GM18873 (cell line): Measurements from ENCODE around the gene GPR156.
"Not testable (repeated sequence)": the region's sequence is repeated elsewhere in the genome, so short reads cannot be mapped to it uniquely, and the experiment has no call there.

Experiments
- ATAC-seq: cut with Tn5 transposase; IDR thresholded peaks from one replicate; pipeline ENCODE4 v1.9.1; 2021; ENCODE audit warnings: mild to moderate bottlenecking, moderate library complexity, moderate number of reproducible peaks; ENCODE audit not compliant: unreplicated experiment, low FRiP score

Gene GPR156

DNA sequence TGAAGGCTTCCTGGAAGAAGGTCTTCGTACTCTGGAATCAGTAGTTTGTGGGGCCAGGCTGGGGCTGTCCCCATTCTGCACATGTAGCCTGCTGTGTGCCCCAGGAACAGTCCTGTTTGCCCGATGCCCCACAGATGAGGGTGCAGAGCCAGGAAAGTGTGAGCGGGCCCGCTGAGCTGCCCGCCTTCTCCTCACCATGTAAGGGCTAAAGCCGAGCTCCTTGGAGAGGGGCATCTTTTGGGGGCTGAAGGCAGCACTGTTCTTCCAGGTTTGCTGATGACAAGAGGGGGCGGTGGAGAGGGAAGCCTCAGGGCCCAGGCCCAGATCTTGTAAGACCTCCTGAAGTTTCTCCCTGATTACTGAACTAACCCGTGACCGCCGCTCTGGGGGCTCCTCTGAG, 117.5 kb downstream of the GPR156 start:
- ATAC-seq: no peak

- no peak for ATAC-seq
Measured at GRCh38 chr3:120163816-120164215, 121.2 kb downstream of the GPR156 start.

GRCh38 chr3:120163026-120163425, 122.0 kb downstream of the GPR156 start:
- no peak for ATAC-seq

DNA sequence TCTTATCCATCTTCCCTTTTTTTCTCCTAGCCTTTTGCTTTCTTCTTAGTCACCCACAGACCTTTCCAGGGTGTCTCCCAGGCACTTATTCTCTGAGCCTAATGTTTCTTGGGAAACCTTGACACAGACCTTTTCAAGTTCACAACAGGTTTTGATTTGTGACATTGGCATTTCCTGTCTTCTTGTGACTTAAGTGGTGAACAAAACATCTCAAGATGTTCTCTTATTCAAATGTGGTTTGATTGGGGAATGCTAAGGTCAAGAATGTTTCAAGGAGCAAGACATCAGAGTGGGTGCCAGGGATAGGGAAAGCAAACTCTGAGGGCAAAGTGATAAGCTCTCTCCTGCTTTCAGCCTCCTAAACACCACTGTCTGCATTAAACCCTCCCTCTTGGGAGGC, 122.6 kb downstream of the GPR156 start:
- ATAC-seq: no peak

DNA sequence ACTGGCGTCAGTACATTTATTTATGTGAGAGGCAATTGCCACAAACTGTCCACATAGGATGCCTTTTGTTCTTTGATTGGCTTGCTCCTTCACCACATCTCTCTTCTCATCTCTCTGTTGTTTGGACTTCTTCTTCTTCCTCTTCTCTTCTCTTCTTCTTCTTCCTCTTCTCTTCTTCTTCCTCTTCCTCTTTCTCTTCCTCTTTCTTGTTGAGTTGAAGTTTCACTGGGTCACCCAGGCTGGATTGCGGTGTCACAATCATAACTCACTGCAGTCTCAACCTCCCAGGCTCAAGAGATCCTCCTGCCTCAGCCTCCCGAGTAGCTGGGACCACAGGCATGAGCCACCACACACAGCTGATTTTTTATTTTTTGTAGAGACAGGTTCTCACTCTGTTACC, 123.1 kb downstream of the GPR156 start:
- no peak for ATAC-seq

- no peak for ATAC-seq
Measured at GRCh38 chr3:120160050-120160449, 125.0 kb downstream of the GPR156 start.

GRCh38 chr3:120157681-120158080, 127.3 kb downstream of the GPR156 start:
- ATAC-seq: no peak

- ATAC-seq: no peak
Measured at GRCh38 chr3:120157113-120157512, 127.9 kb downstream of the GPR156 start.

DNA sequence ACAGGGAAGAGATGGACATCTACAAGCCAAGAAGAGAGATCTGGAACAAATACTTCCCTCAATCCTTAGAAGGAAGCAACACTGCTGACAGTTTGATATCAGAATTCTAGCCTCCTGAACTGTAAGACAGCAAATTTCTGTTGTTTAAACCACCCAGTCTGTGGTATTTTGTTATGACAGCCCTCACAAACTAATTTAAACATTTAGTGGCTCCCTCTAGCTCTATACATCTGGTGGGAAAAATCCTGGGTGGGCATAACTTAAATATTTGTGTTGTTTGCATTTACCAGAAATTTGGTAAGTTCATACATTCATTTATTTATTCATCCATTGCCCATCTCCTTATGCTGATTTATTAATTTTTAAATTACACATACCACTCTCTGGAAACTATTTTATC, 128.3 kb downstream of the GPR156 start:
- ATAC-seq: no peak

DNA sequence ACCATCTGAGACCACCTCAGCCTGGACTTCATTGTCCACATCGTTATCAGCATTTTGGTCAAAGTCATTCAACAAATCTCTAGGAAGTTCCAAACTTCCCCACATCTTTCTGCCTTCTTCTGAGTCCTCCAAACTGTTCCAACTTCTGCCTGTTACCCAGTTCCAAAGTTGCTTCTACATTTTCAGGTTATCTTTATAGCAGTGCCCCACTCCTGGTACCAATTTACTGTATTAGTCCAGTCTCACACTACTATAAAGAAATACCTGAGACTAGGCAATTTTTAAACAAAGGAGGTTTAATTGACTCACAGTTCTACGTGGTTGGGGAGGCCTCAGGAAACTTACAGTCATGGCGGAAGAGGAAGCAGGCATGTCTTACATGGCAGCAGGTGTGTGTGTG, 129.3 kb downstream of the GPR156 start:
- not testable (repeated sequence) for ATAC-seq

GRCh38 chr3:120155108-120155507, 129.9 kb downstream of the GPR156 start:
- ATAC-seq: no peak

DNA sequence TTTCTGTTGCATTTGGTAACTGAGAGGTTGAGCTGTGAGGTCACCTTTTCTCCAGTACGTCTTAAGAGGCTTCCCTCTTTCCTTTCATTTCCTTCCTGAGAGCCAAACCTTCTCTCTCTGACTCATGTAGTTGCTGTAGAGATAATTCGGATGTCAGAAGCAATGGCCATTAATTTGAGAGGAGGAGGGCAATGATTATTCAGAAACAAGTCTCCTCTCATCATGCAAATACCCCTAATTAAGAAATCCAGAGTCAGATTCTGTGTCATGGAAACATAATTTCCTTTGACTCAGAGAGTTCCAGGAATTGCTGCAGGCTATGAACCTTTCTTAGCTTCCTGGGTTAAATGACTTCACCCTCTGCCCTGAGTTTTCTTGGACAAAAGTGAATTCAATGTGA, 131.7 kb downstream of the GPR156 start:
- no peak for ATAC-seq

DNA sequence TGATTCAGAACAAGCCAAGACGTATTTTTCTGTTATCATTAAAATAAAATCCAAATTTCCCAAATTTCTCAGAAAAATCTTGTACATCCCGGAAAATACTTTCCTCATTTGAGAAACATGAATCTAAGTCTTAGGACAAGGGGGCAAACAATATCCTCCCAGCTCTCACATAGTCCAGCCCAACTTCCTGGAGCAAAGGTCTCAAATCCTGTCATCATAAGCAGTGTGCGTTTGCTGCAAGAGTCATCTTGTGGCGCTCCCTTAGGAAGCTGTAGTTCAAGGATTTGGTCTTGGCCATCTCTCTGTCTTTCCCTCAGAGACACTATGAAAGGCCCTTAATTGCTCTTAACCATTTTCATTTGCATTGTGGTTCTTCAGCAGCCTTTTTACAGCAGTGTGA, 133.2 kb downstream of the GPR156 start:
- ATAC-seq: no peak

DNA sequence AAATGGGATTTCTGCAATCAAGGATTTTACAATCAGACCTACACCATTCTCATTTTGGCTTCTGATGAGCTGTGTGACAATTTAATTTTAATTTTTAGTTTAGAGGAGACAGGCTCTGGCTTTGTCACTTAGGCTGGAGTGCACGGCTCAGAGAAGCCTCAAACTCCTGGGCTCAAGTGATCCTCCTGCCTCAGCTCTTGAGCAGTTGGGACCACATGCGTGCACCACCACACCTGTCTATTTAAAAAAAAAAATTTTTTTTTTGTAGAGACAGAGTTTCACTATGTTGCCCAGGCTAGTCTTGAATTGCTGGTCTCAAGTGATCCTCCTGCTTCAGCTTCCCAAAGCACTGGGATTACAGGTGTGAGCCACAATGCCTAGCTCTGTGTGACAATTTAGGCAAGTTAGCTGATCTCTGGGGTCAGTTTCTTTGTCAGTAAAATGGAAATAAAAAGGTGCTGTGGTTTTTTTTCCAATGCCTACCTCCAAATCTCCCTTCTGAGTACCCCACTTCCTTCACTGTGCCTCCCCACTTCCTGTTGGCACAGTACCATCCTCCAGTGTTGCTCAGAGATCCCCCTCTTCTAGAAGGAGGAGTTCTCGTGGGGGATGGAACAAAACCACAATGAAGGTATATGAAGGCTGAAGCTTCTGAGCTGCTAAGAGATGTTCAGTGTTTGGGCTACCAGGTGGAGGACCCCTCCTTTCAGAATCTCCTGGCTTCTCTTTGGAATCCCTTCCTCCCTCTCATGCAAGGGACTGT, 136.7 kb downstream of the GPR156 start:
- no peak for ATAC-seq

DNA sequence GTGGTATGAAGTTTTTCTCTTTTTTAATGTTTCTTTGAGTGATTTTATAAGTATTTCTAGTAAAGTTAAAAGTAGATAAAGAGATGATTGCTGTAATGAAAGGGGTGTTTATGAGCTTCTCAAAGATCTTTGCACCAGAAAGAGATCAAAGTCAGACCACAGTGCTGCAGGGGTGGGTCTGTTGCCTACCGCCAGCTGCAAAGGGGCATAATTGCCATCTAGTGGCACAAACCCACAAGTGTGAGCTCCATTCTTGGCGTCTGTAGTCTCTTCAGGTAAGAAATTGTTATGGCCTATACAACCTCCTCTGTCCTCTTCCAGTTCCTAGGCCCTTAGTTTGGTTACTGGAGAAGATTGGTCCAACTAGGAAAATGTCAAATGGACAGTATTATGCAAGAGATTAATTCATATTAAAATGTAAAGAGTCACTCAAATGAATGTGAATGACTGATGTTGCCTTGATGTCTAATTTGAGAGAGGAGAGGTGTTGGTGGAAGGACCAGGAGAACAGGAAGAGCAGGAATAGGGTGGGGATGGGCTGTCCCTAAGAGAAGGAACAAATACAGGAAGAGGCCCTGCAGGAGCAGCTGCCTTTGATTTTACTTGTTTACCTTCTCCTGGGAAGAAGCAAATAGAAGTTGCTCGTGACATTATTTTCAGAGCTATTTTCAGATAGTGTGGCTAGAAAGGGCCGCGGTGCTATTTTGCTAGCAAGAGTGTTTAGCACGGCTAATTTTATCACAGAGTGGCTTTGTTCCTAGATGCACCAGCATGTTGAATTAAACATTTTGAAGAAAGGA, 137.8 kb downstream of the GPR156 start:
- ATAC-seq: no peak

DNA sequence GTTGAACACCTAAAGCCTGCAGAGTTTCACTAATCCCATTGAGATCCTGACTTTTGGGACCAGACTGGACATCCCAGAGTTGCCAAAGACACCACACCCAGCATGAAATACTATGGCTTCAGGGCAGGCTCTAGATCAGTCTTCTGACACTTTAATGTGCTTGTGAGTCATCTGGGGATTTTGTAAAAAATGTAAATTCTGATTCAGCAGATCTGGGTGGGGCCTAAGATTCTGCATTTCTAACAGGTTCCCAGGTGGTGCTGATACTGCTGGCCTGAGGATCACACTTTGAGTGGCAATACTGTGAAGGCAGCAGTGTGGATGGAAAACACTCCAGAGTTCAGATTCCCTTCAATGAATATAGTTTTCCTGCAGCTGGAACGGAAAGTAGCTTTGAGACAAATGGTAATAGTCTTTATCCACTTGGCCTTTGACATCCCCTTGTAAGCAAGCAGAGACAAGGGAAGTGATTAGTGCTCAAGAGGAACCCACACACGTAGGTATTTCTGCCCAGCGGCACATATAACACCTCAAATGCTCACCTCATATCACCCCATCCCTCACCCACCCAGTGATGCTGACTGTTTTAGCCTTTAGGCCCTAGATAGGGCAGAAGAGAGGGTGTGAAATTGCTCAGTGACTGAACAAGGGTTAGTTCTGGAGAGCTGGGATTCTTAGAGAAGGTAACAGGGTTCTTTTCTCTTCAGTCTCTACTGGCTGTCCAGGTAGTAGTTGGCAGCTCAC, 139.3 kb downstream of the GPR156 start:
- ATAC-seq: no peak

- ATAC-seq: no peak
Measured at GRCh38 chr3:120144267-120144666, 140.8 kb downstream of the GPR156 start.

- no peak for ATAC-seq
Measured at GRCh38 chr3:120143676-120144075, 141.3 kb downstream of the GPR156 start.

DNA sequence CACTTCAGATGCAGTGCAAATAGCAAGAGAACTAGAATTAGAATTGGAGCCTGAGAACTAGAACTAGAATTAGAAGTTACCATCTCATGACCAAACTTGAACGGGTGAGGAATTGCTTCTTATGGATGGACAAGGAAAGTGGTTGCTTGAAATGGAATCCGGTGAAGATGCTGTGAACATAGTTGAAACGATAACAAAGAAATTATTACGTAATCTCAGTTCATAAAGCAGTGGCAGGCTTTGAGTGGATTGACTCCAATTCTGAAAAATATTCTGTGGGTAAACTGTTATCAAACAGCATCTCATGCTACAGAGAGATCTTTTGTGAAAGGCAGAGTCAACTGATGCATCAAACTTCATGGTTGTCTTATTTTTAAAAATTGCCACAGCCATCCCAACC, 142.8 kb downstream of the GPR156 start:
- no peak for ATAC-seq

- ATAC-seq: no peak
Measured at GRCh38 chr3:120140098-120140742, 144.8 kb downstream of the GPR156 start.

DNA sequence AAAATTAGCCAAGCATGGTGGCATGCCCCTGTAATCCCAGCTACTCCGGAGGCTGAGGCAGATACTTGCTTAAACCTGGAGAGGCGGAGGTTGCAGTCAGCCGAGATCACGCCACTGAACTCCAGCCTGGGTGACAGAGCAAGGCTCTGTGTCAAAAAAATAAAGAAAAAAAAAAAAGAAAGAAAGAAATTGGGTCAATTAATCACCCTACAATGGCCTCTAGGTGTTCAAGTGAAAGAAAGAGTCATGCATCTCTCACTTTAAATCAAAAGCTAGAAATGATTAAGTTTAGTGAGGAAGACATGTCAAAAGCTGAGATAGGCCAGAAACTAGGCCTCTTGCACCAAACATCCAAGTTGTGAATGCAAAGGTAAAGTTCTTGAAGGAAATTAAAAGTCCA, 145.9 kb downstream of the GPR156 start:
- no peak for ATAC-seq
